ENCODE results near the gene DUSP9.

GRCh38 chrX:153673428-153674218 is 26.6 kb downstream of the DUSP9 start, which contains the start of gene PNCK:
- TF ChIP-seq CTCF (IDR thresholded peaks at IDR 0.05) (no peak), POLR2A (IDR thresholded peaks at IDR 0.05) (no peak)

All from body of pancreas (tissue), 4 donors.